ENCODE results near the gene RCCD1. TPM values are rescaled to one million over a fixed set of nuclear protein-coding genes. Genes with fewer than 3 reads are reported as not detected.

The RCCD1 gene
- total and polyA plus RNA-seq, 9 of the 15 experiments (the other 6 are each of a cell fraction or from before 2014, with no cell fraction given): 11.1 to 51.4 (median 24.7) TPM

DNA sequence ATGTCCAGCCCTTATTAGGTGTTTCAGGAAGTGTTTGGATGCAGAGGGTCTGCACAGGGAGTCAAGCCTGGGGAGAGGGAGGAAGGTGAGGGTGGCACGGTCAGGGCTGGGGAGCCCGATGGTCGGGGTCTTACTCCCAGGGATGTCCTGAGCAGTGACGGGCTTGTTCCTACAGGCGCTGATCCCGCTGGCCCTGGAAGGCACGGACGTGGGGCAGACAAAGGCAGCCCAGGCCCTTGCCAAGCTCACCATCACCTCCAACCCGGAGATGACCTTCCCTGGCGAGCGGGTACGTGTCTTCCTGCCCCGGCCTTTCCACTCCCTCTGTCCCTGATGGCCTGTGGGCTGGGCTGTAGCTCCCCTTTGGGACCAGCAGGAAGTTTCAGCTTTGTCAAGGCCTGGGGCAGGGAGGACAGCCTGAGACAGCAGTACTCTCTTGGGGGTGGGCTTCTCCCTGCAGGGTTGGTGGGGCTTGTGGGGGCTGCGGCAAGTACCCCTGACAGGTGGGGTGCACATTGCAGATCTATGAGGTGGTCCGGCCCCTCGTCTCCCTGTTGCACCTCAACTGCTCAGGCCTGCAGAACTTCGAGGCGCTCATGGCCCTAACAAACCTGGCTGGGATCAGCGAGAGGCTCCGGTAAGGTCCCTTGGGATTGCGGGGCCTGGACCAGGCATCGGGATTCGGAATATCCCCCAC lies 4.6 kb upstream of the RCCD1 start:
- Histone ChIP-seq H3K9me1 (ENCODE audit: control insufficient read depth, insufficient read depth, low read length) (peaks cover 3% of the 10 kb centered on the region), H3K9ac (ENCODE audit: insufficient read depth in 1 of 2, low read depth in 2 of 2, low read length in 2 of 2) (peak overlapping the region; percentile 63 to 89), H3K27me3 (ENCODE audit: control insufficient read depth in 2 of 2, insufficient read depth in 2 of 2, low read length in 2 of 2) (no peaks in the 10 kb centered on the region), H3K9me3 (replicated peaks; ENCODE audit: control insufficient read depth, insufficient read depth, low read depth, low read length) (no peaks in the 10 kb centered on the region), H3K79me2 (ENCODE audit: control insufficient read depth, insufficient read depth, low read length) (peaks cover under 1% of the 10 kb centered on the region; the same call in 1 of the 3 replicates), H3K36me3 (ENCODE audit: control insufficient read depth, insufficient read depth, low read length) (peaks cover 77% of the 10 kb centered on the region), H4K20me1 (replicated peaks; ENCODE audit: control insufficient read depth, insufficient read depth, low read length) (0 out of 2 replicates have a peak, but pooled peaks cover 5% of the 10 kb centered on the region), H3K4me1 (replicated peaks in 1 of 2; ENCODE audit: control insufficient read depth in 2 of 2, insufficient read depth in 2 of 2, low read length in 2 of 2) (peaks cover 19 to 52% of the 10 kb centered on the region in 2 experiments; a peak in 4 of 5 replicates), H2AFZ (ENCODE audit: low read depth, low read length) (peak overlapping the region; percentile 64; the same call in 1 of the 2 replicates), H3K4me3 (no peak overlapping the region), H3K4me2 (ENCODE audit: insufficient read depth, low read length) (peak overlapping the region; percentile 58), H3K27ac (ENCODE audit: extremely low read depth, low read depth, low read length) (peak overlapping the region; percentile 88)
- ChIA-PET CTCF (ENCODE audit: low intra/inter-chr PET ratio) (interaction anchor here (0.7 kb wide), 1 partner anchor 277 kb away, joined by 5 read pairs; no protein-coding TSS in a partner anchor), POLR2A (interaction anchor here (0.7 to 2.5 kb wide), 7 partner anchors 9 to 41 kb away, joined by 3 to 20 read pairs (median 6); partner anchors contain the start of genes HDDC3 and UNC45A)
- intact Hi-C loops (cut with micrococcal nuclease) (loop anchor here (5.0 kb wide), 1 partner anchor 82 kb away; no protein-coding TSS in a partner anchor), in situ Hi-C loops (cut with MboI) (no loop called here)
- ATAC-seq (no peak), FAIRE-seq (no peak), DNase-seq (ENCODE audit: extremely low read depth in 1 of 4, low spot score in 3 of 4) (no peak)
- BruUV-seq (replicated peaks): no TSS peak
- 95% methylated on average over 21 of the region's 23 CpGs for WGBS (ENCODE audit: insufficient coverage, low coverage, missing lambda C conversion rate)
- TF ChIP-seq ZEB2 (IDR thresholded peaks at IDR 0.05) (no peak), ATF7 (IDR thresholded peaks at IDR 0.05) (no peak), PML (IDR thresholded peaks at IDR 0.05; ENCODE audit: low read length) (no peak), FOXA1 (IDR thresholded peaks at IDR 0.05; ENCODE audit: borderline replicate concordance) (no peak), SIX5 (IDR thresholded peaks at IDR 0.05; ENCODE audit: borderline replicate concordance in 1 of 2, insufficient read depth in 1 of 2, low read depth in 1 of 2, low read length in 2 of 2) (no peak), HDGF (IDR thresholded peaks at IDR 0.05) (no peak), KLF1 (tag; IDR thresholded peaks at IDR 0.05) (no peak), ZNF175 (CRISPR knock-in tag; IDR thresholded peaks at IDR 0.05; ENCODE audit: low read depth) (no peak), RFX5 (IDR thresholded peaks at IDR 0.05; ENCODE audit: low read depth, low read length) (no peak), ZBTB17 (CRISPR knock-in tag; IDR thresholded peaks at IDR 0.05) (0 out of 2 replicates have a peak, but pooled peaks have one; percentile 1), KDM2B (CRISPR knock-in tag; IDR thresholded peaks at IDR 0.05) (no peak), STAG1 (CRISPR knock-in tag; IDR thresholded peaks at IDR 0.05; ENCODE audit: borderline replicate concordance) (no peak), ZSCAN32 (CRISPR knock-in tag; IDR thresholded peaks at IDR 0.05) (no peak)
- TF ChIP-seq, protein P1, sequence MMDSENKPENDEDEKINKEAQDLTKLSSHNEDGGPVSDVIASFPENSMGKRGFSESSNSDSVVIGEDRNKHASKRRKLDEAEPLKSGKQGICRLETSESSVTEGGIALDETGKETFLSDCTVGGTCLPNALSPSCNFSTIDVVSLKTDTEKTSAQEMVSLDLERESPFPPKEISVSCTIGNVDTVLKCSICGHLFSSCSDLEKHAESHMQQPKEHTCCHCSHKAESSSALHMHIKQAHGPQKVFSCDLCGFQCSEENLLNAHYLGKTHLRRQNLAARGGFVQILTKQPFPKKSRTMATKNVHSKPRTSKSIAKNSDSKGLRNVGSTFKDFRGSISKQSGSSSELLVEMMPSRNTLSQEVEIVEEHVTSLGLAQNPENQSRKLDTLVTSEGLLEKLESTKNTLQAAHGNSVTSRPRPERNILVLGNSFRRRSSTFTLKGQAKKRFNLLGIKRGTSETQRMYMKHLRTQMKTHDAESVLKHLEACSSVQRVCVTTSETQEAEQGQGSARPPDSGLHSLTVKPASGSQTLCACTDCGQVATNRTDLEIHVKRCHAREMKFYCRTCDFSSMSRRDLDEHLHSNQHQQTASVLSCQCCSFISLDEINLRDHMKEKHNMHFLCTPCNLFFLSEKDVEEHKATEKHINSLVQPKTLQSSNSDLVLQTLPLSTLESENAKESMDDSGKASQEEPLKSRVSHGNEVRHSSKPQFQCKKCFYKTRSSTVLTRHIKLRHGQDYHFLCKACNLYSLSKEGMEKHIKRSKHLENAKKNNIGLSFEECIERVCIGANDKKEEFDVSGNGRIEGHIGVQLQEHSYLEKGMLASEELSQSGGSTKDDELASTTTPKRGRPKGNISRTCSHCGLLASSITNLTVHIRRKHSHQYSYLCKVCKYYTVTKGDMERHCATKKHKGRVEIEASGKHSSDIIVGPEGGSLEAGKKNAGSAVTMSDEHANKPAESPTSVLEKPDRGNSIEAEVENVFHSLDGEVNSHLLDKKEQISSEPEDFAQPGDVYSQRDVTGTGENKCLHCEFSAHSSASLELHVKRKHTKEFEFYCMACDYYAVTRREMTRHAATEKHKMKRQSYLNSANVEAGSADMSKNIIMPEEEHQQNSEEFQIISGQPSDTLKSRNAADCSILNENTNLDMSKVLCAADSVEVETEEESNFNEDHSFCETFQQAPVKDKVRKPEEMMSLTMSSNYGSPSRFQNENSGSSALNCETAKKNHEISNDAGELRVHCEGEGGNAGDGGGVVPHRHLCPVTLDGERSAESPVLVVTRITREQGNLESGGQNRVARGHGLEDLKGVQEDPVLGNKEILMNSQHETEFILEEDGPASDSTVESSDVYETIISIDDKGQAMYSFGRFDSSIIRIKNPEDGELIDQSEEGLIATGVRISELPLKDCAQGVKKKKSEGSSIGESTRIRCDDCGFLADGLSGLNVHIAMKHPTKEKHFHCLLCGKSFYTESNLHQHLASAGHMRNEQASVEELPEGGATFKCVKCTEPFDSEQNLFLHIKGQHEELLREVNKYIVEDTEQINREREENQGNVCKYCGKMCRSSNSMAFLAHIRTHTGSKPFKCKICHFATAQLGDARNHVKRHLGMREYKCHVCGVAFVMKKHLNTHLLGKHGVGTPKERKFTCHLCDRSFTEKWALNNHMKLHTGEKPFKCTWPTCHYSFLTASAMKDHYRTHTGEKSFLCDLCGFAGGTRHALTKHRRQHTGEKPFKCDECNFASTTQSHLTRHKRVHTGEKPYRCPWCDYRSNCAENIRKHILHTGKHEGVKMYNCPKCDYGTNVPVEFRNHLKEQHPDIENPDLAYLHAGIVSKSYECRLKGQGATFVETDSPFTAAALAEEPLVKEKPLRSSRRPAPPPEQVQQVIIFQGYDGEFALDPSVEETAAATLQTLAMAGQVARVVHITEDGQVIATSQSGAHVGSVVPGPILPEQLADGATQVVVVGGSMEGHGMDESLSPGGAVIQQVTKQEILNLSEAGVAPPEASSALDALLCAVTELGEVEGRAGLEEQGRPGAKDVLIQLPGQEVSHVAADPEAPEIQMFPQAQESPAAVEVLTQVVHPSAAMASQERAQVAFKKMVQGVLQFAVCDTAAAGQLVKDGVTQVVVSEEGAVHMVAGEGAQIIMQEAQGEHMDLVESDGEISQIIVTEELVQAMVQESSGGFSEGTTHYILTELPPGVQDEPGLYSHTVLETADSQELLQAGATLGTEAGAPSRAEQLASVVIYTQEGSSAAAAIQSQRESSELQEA (IDR thresholded peaks at IDR 0.05; ENCODE audit: low read depth): no peak

All from K562 (cell line).